ENCODE measurements around the gene GHRL.

Gene GHRL

DNA sequence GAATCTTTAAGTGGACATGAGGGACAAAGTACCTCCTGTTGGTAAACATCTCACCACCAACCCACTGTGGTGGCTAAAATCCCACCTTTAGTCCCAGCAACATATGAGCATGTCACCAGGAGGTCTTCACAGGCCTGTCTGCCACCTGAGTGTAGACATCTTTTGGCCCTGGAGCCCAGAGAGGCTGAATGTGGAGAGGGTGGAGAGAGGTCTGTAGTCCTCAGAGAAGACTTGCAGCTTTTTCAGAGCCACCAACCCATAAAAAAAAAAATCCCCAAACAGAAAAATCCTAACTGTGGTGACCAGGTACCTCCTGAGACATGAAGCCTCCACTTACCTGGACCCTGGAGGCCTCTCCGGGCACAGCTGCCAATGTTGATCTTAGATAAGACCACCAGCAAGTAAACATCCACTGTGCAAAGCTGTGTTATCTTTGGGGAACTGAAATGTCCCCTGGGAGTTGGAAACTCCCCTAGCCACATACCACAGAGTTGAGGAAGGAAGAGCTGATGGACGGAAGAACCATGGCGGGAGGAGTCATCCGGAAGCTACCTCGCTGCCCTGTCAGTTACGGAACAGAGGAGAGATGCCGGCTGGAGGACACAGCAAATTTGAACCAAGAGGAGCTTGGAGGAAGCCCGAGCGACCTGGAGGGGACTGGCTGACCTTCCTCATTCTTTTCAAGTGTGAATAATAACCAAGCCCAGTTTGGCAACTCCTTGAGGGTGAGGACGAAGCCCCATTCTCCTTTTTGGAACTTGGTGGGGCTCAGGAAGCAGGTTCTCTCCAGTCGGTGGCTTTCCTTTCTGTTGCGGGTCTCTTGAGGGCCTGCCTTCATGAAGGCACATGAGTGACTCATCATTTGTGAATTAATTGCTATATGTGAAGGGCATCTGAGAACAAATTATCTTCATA, at the start of gene GHRL:
Gene GHRL (minus strand): TSS at position 443 of the 915 bp plus-strand sequence. CDS start 2,767 bp downstream, outside the sequence.
- DNase-seq (ENCODE audit: low read depth in 2 of 2): no peak

DNA sequence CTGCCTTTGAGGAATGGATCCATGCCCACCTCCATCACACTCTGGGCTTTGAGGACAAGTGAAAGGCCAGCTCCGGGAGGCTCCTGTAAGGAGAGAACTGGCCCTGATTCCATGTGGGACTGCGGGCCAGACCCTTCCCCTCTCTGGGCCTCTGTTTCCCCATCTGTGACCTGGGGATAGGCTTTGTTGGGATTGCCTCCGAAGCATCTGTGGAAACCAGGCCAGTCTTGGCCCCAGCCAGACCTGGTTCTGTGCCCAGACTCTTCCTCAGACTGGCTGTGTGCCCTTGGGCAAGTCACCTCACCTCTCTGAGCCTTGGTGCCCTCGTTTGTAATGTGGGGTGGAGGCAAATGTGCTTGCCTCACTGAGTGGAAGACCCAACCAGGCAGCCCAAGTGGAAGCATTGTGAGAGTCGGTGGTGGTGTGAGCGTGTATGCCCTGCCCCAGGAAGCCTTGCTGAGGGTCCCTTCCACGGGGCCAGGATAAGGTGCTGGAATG, 49.2 kb upstream of the GHRL start:
- no peak for DNase-seq (ENCODE audit: low read depth in 2 of 2)

GRCh38 chr3:10340476-10340875, 47.7 kb upstream of the GHRL start:
- no peak for DNase-seq (ENCODE audit: low read depth in 2 of 2)

- DNase-seq (ENCODE audit: low read depth in 2 of 2): no peak
Observed at GRCh38 chr3:10340046-10340445, 47.3 kb upstream of the GHRL start.

DNA sequence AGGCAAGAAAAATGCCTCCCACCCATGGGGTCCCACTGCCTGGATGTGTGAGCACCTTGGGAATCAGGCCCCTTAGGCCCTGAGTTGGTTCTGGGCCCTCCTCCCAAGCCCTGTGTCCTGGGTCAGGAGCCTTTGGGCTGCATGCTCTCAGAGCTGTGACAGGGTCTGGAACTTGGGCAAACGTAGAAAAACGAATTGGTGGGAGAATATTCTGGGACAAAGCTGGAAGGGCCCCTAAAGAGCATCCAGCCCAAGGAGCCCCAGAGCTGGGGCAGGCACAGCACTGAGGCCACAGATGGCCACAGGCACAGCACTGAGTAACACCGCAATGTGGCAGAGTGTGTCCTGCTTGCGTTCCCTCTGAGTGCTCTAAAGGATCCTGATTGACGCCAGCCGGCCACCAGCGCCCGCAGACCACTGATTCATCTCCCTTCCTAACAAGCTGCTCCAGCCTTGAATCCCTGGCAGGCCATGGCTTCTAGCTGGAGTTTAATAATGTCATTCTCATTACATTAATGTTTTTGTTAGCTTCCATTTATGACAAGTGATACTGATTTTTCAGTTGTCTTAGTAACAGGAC, 46.7 kb upstream of the GHRL start:
- DNase-seq (ENCODE audit: low read depth in 2 of 2): no peak

DNA sequence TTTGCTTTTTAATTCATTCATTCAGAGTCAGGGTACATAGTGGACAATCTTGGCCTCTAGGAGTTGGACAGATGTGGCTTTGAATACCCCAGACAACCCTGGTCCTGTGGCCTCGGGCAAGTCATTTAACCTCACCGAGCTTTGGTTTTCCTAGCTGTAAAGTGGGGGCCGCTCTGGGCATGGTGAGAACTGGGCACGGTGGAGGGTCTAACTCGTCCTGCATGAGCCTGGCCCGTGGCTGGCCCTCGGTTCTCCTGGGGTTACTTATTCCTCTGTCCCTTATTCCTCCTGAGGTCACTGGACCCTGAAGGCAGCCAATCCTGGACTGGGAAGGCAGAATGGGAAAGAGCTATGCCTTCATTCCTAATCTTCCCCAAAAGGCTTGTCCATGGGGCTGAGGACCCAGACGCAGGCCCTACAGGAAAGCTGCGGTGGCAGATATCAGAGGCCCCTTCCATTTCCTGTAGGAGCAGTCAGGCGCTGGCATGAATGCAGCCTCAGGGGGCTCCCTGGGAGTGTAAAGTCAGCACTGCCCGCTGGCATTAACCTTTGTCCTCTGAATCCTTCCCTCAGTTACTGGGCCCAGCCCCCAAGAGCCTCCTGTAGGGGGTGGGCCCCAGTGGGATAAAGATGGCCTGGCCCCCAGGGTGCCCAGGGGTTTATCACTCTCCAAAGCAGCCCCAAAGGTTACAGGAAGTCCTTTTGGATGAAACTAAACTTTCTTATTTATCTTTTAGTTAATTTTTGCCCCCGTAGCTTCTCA, 46.0 kb upstream of the GHRL start:
- DNase-seq (ENCODE audit: low read depth in 2 of 2): no peak

DNA sequence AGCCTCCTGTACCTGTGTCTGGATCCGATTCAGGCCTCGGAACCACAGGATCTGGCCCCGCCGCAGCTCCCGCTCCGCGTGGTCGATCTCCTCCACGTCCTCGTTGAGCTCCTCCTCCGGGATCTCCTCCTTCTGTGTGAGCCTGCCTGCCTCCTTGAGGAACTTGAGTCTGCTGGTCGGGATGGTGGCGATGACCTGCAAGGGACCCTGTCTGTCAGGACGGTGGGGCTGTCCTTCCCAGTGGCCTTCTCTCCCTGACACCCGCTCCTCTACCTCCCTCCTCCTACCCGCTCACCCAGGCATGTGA, 45.4 kb upstream of the GHRL start:
- no peak for DNase-seq (ENCODE audit: low read depth in 2 of 2)

DNA sequence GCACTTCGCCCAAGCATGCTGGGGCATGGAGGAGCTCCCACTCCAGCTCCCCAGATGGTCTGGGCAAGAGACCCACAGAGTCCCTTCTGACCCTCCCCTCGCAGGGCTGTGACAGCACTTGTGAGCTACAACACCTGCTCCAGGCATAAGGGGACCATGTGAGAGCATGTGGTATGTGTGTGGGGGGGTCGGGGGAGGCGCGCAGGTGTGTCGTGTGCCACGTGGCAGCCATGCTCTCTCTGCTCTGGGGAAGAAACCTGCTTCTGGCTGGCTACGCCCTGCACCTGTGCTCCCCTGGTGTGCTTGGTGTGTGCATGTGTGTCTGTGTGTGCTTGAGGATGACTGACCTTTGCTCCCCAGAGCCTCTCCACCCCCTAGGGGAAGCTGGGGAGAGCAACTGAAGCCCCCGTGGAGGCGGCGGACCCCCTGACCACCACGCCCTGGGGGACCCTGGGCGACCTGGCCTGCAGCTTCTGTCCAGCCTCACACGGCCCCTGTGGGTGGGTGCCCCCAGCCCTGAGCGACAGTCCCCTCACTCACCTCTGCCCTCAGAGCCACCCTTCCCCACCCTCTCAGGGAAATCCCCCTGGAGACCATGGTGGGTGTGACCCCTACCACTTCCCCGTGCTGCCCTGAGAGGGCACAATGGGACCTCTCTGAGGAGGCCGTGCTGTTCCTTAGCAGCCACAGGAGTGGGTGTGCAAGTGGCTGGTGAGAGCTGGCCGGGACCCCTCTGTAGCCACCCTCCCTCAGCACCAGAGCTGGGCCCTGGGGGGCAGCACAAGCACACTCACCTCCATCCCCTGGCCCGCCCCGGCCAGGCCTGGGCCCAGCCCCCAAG, 44.8 kb upstream of the GHRL start:
- DNase-seq (ENCODE audit: low read depth in 2 of 2): no peak

DNA sequence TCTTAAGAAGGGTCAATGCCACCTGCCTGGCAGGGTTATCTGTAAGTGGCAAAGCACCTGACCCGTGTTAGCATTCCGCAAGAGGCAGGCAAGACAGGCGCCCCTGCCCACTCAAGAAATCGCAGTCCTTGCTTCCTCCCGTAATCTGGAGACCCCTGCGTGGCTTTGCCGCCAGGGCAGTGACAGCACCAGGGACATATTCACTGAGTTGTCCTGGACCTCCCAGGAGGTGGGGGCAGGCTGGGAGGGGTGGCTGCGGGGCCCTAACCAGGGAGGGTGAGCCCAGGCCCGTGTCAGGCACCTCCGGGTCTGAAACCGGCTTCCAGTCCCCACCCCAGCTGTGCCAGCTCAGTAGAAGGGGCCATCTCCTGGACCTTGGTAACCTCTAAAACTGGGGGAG, 44.0 kb upstream of the GHRL start:
- DNase-seq (ENCODE audit: low read depth in 2 of 2): no peak

GRCh38 chr3:10335871-10336622, 43.3 kb upstream of the GHRL start:
- DNase-seq (ENCODE audit: low read depth in 2 of 2): no peak

DNA sequence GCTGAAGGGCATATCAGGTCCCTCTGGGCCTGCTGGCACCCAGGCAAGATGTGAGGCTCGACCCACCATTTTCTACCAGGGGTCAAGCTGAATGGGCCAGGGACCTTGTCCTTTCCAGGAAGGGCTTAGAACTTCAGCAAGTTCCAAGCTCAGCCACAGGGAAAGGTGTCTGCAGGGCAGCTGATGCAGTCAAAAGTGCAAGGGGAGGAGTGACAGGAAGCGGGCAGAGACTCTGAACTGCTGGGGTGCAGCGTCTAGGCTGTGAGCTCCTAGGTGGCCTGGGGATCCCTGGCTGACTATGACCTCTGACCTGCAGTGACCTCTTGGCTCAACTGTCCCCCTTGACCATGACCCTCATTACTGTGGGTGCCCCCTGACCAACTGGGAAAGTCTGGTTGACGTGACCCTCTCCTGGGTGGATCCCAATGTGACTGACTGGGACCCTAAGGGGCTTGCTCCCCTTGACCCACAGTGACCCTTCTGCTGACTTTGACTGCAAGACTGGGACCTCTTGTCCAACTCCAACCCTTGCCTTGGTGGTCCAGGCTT, 42.5 kb upstream of the GHRL start:
- no peak for DNase-seq (ENCODE audit: low read depth in 2 of 2)

- no peak for DNase-seq (ENCODE audit: low read depth in 2 of 2)
Observed at GRCh38 chr3:10334459-10334858, 41.7 kb upstream of the GHRL start.

DNA sequence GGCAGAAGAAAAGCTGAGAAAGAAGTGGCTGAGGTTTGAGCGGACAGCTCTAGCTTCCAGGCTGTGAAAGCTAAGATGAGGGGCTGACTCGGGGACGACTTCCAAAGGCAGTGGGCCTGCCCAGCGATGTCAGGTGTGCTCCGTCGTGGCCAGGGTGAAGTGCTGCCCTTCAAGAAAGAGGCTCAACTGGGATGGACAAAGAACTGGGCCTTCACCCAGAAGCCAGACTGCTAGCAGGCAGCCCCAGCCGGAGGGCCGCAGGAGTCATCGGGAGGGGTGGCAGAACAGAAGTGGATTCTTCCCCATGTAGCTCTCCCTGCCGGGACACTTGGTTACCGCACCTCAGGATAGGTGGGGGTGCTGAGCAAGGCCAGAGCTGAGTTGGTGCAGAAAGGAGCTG, 41.3 kb upstream of the GHRL start:
- DNase-seq (ENCODE audit: low read depth in 2 of 2): no peak

DNA sequence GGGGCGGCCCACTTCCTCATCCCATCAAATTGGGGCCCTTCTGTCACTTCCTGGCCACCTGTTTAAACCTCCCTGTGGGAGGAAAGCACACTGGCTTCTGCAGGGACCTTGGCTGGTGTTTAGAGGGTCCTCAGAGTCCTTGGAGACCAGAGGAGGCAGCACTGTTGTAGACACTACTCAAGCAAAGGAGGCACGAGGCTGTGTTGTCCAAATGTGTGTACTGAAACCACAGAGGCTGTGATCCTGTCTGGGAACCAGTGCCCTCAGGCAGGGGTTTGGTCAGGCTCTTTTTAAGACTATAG, 40.6 kb upstream of the GHRL start:
- DNase-seq (ENCODE audit: low read depth in 2 of 2): no peak

DNA sequence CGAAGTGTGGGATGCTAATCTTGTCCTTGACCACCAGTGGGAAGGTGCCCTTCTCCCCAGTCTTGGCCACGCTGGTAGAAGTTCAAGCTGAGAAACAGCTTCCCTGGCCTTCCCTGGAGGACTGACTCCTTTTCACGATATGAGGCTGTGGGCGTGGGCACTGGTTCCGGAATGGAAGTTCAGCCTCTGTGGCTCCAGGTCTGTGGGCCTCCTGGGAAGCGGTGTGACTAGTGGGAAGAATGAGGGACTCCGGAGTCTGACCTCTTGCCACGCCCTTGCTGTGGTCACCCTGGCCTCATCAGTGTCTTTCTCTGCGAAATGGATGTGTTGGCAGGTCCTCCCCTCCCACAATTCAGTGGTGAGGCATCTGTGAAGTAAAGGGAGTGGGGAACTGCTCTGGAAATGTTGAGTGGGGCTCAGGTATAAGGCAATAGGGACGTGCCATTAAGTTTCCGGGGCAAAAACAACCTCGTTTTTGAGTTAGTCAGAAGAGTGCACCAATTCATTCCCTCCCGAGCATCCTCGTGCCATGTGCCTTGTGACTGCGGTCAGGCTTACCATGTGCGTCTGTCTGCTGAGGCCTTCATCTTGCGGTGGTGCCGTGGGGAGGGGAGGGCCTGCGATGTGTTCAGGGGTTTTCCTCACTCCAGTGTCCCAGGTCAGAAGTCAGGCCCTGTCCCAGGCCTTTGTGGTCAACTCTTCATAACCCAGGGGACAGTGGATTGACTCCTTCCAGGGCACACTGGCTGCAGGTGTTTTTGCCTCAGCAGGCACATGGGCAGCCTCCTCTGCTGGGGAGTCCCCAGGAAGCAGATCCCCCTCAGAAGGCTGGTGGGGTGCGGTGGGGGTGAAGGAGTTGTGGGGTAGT, 40.0 kb upstream of the GHRL start:
- no peak for DNase-seq (ENCODE audit: low read depth in 2 of 2)

DNA sequence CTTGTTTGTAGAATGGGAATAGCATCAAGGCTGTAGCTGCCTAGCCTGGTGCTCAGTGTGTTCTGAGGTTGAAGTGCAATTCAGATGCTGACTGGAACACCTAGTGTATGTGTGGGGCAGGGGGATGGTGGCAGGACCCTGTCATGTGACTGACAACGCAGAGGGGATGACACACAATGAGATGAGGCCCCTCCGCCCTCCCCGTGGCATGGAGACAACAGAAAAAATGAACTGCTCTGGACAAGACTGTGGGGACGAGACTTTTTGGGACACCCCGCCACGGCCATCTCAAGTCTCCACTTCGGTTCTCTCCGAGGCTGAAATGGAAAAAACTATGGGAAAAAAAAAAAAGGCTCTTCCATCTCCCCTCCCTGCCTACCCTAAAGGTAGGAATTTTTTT, 38.6 kb upstream of the GHRL start:
- DNase-seq (ENCODE audit: low read depth in 2 of 2): no peak

DNA sequence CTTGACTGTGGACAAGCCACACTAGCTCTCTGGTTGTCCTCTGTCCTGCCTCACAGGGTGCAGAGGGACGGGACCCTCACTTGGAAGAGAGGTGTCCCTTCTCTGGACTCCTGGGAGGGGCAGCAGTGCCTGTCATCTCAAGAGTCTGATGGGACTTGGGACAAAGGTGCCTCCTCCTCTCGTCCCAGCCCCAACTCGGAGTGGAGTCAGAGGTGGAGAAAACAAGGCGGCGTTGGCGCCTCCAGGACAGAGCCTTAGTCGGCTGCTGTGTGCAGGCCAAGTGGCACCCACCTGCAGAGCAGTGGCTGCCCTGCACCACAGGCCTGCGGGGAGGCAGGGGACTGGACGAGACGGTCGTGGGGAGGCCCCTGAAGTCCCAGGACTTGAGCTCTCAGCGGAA, 37.6 kb upstream of the GHRL start:
- no peak for DNase-seq (ENCODE audit: low read depth in 2 of 2)

DNA sequence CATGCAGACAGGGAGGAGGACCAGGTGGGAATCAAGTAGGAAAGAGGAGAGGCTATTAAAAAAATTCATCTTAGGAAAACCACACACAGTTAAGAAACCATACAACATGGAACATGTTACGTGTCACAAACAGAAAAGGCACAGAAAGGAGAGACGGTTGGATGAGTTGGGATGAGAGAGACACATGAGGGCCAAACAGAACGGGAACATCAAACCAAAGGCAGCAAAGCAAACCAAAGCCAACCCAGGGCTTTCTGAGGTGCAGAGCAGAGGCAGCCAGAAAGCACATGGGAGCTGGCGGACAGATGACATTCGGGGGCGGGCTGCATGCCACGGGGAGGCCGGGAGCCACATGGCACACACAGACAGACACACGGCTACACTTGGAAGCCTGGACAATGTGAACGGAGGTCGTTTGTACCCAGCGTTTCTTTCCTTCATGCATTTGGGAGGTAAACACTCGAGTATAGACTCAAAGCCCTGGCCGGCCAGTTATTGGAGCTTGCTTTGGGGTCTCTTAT, 36.8 kb upstream of the GHRL start:
- no peak for DNase-seq (ENCODE audit: low read depth in 2 of 2)

- no peak for DNase-seq (ENCODE audit: low read depth in 2 of 2)
Observed at GRCh38 chr3:10328460-10329071, 35.8 kb upstream of the GHRL start.
